Ovary (tissue), 9 donors: Measurements from ENCODE around the gene MKLN1. TPM values are rescaled to one million over a fixed set of nuclear protein-coding genes. Genes with fewer than 3 reads are reported as not detected.

Source experiments
- DNase-seq, 5 donors: peaks; one replicate each; pipeline ENCODE4 v3.0.0-alpha.2; 2019 to 2020
- H3K27ac ChIP-seq, 2 donors: fragments of 200-600 bp; one replicate each; pipeline versions ENCODE4 v1.5.1 to v1.8.0; 2019 to 2022
- H3K27me3 ChIP-seq: fragments of 200-600 bp; one replicate; pipeline ENCODE4 v1.8.0; 2022
- H3K36me3 ChIP-seq: fragments of 200-600 bp; sonication (generic); one replicate; pipeline ENCODE4 v1.5.1; 2019
- H3K4me1 ChIP-seq: one replicate; pipeline ENCODE4 v1.8.1; 2013; ENCODE audit warnings: mild to moderate bottlenecking, moderate library complexity; ENCODE audit not compliant: insufficient read depth
- H3K4me3 ChIP-seq: fragments of 200-600 bp; sonication (generic); one replicate; pipeline ENCODE4 v1.5.1; 2017
- H3K9me3 ChIP-seq, 2 donors: fragments of 200-600 bp in 1 of 2; sonication (generic) in 1 of 2; one replicate each; pipeline versions ENCODE4 v1.5.1 to v1.8.1; 2013 to 2019; ENCODE audit warnings: mild to moderate bottlenecking in 1 of 2, moderate library complexity in 1 of 2
- CTCF ChIP-seq, 3 donors: fragments of 450-650 bp in 2 of 3; fragments of 200-600 bp in 1 of 3; IDR thresholded peaks; one replicate each; pipeline versions ENCODE4 v1.5.1 to v1.8.0; 2016 to 2022; ENCODE audit warnings: antibody characterized with exemption in 3 of 3, mild to moderate bottlenecking in 1 of 3
- EP300 ChIP-seq: sonication (generic); formaldehyde crosslinking; IDR thresholded peaks from one replicate; pipeline ENCODE4 v1.6.1; 2017; ENCODE audit warnings: antibody characterized with exemption
- POLR2A ChIP-seq: fragments of 450-650 bp; IDR thresholded peaks from one replicate; pipeline ENCODE4 v1.6.1; 2017; ENCODE audit warnings: antibody characterized with exemption, mild to moderate bottlenecking, moderate library complexity
- WGBS, 3 donors: extraction: QIAGEN DNeasy Blood & Tissue Kit in 1 of 3; methylation state at CpG; one replicate each; pipeline versions ENCODE4 v1.1.5 to v1.1.7; 2013 to 2017; 5-methylcytosine and 5-hydroxymethylcytosine counted together
- intact Hi-C, 4 donors: fragments of 100-400 bp; cut with DNase I; formaldehyde crosslinking; loops; one replicate each; pipeline versions ENCODE4 v1.11.0 to v1.15.1; 2022 to 2023
- polyA plus RNA-seq, 2 donors: library from polyadenylated mRNA; stranded (reverse); fragments of 200-250 nt in 1 of 2; fragments of 350-450 nt in 1 of 2; fragmentation: Illumina TruSeq in 1 of 2; extraction: RNeasy Lipid Tissue Mini Kit (QIAGEN cat#74804) in 1 of 2; gene quantifications; one replicate each; pipeline ENCODE4 v1.2.3, GENCODE V29; 2013 to 2014
- total RNA-seq, 7 donors: library from RNA; depleted of rRNA in 2 of 7; stranded (reverse); fragments of >200 nt in 2 of 7; fragmentation: NEBNext Ultra II Directional in 3 of 7; extraction: Animal tissue kit (Norgen Biotek cat#: 25700) in 3 of 7; gene quantifications; one replicate each; pipeline versions ENCODE4 v1.1.0 to v1.2.4, GENCODE V29; 2016 to 2023
- donor health status: DM: no; HTN: no; CAD: no; lungs with moderate emphysema.
- donor health status: DM: no; HTN: no; CAD: no.
- donor health status: Bipolar disorder and iron deficiency.
- donor health status: DM: yes; HTN: yes; CAD: no.
- donor health status: DM: no; HTN: no; CAD: no.
- donor health status: DM: yes; HTN: yes; CAD: no.

The MKLN1 gene
- total and polyA plus RNA-seq, 9 donors: 12.7 to 87.1 (median 53.8) TPM

GRCh38 chr7:131336956-131337355, 9.3 kb downstream of the MKLN1 start:
- no peak overlapping the region for H3K4me3 ChIP-seq
- 90 to 97% (median 95%) methylated on average over 2 of the region's 2 CpGs for WGBS, 3 donors

GRCh38 chr7:131338173-131338572, 10.5 kb downstream of the MKLN1 start:
- H3K27me3 ChIP-seq: no peaks in the 10 kb centered on the region
- H3K4me3 ChIP-seq: no peak overlapping the region
- DNase-seq: no peak
- TF ChIP-seq POLR2A (no peak), CTCF (IDR thresholded peaks at IDR 0.05) (no peak), EP300 (no peak)
- H3K9me3 ChIP-seq: no peaks in the 10 kb centered on the region
- no peak overlapping the region for H3K27ac ChIP-seq
- no peaks in the 10 kb centered on the region for H3K36me3 ChIP-seq
- intact Hi-C loops: no loop called here
- peaks cover 3% of the 10 kb centered on the region for H3K4me1 ChIP-seq

More at GRCh38 chr7:131336956-131337355, 9.3 kb downstream of the MKLN1 start:
- TF ChIP-seq POLR2A: no peak
- no peak for TF ChIP-seq CTCF (IDR thresholded peaks at IDR 0.05)
- TF ChIP-seq EP300: no peak
- Histone ChIP-seq H3K4me1 (peaks cover 3% of the 10 kb centered on the region), H3K27me3 (no peaks in the 10 kb centered on the region), H3K36me3 (no peaks in the 10 kb centered on the region), H3K27ac (no peak overlapping the region), H3K9me3 (no peaks in the 10 kb centered on the region)
- intact Hi-C loops: no loop called here
- no peak for DNase-seq

GRCh38 chr7:131338691-131339390, 11.2 kb downstream of the MKLN1 start:
- Histone ChIP-seq H3K4me1 (peaks cover 3% of the 10 kb centered on the region), H3K27me3 (no peaks in the 10 kb centered on the region), H3K9me3 (no peaks in the 10 kb centered on the region), H3K27ac (no peak overlapping the region), H3K36me3 (no peaks in the 10 kb centered on the region), H3K4me3 (no peak overlapping the region)
- no peak for DNase-seq
- intact Hi-C loops: no loop called here
- TF ChIP-seq CTCF (IDR thresholded peaks at IDR 0.05) (no peak), POLR2A (no peak), EP300 (no peak)
- 80 to 82% (median 80%) methylated on average over 7 of the region's 7 CpGs for WGBS, 3 donors

GRCh38 chr7:131341690-131342089, 14.0 kb downstream of the MKLN1 start:
- no peak for DNase-seq
- H3K9me3 ChIP-seq: no peaks in the 10 kb centered on the region
- H3K27ac ChIP-seq: no peak overlapping the region
- WGBS, 3 donors: 94 to 100% (median 95%) methylated on average over 1 of the region's 1 CpG
- H3K4me1 ChIP-seq: peaks cover 3% of the 10 kb centered on the region
- H3K36me3 ChIP-seq: no peaks in the 10 kb centered on the region
- no peaks in the 10 kb centered on the region for H3K27me3 ChIP-seq
- no peak overlapping the region for H3K4me3 ChIP-seq
- intact Hi-C loops: no loop called here
- TF ChIP-seq CTCF (IDR thresholded peaks at IDR 0.05) (no peak), EP300 (no peak), POLR2A (no peak)
